Skin of body (tissue), 2 donors: ENCODE results near the gene REEP3. TPM values are rescaled to one million over a fixed set of nuclear protein-coding genes. Genes with fewer than 3 reads are reported as not detected.

Experiments
- DNase-seq: peaks from one replicate; lab custom pipeline; 2025; lab: John Stamatoyannopoulos, UW
- total RNA-seq: library from RNA; depleted of rRNA; stranded (reverse); fragments of >200 nt; gene quantifications from one replicate; pipeline ENCODE4 v1.2.3, GENCODE V29; 2014

Gene REEP3
- total RNA-seq, 1 donor from 2014 or later: 31.4 TPM

DNA sequence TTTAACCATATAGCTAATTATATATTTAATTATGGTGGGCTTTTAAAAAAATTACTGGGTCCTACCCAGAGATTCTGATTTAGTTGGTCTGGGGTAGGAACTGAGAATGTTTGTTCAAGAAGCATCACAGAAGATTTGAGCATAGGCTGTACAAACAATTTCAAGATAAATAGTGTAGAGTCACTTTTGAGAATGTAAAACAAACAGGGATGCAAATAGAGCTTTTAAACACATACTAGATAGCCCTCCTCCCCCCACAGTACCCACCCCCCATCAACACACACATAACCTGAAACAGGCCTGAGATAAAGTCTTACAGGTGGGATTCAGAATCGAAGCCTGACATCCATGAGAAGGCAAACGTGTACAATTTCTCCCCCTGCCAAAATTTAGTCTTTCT is 15.6 kb upstream of the REEP3 start:
- no peak for DNase-seq

DNA sequence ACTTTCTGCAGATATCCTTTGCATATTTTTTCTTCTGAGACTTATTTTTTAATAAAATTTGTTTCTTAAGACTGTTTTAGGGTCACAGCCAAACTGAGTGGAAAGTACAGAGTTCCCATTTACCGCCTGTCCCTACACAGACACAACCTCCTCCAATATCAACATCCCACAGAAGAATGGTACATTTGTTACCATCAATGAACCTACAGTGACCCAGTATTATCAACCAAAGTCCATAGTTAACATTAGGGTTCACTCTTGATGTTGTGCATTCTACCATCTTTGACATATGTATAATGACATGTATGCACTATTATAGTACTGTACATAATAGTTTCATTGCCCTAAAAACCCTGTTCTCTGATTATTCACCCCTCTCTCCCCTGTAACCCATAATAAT is 14.6 kb upstream of the REEP3 start:
- no peak for DNase-seq

DNA sequence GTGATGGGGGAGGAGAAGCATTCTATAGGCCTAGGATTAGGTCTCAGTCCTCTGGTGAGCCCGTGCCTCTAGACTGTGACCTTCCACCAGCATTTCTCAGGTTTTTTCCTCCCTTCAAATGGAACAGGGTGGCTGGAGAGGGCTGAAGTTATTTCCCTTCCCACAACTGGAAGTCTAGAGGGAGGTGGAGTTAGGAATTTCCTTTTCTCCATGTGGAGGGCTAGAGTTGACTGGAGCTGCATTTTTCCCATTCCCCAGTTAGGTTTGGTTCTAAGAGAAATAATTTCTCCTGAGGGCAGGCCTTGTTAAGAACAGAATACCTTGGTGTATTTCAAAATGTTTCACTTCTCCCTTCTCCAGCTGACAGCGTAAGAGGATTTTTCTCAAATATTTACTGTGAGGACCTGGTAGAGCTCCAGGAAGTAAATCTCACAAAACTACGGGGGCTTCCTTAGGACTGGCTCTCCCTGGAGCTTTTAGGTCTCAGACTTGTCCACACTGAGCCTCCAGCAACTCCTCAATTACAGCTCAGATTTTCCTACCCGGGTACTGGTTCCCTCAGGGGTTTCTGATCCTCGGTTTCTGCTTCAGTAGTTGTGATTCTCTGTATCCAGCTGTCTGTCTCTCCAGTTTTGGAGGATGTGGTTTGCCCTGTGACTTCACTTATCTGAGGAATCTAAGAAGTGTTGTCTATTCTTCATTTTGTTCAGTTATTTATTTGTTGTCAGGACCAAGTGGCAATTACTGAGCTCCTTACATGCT is 6.0 kb upstream of the REEP3 start:
- DNase-seq: peak; percentile 17

GRCh38 chr10:63516207-63516606 is 5.0 kb upstream of the REEP3 start:
- no peak for DNase-seq

GRCh38 chr10:63518690-63519288 is 2.4 kb upstream of the REEP3 start:
- DNase-seq: no peak

- peak; percentile 57 for DNase-seq
Observed at GRCh38 chr10:63521416-63522276, 445 bp downstream of the REEP3 start.

DNA sequence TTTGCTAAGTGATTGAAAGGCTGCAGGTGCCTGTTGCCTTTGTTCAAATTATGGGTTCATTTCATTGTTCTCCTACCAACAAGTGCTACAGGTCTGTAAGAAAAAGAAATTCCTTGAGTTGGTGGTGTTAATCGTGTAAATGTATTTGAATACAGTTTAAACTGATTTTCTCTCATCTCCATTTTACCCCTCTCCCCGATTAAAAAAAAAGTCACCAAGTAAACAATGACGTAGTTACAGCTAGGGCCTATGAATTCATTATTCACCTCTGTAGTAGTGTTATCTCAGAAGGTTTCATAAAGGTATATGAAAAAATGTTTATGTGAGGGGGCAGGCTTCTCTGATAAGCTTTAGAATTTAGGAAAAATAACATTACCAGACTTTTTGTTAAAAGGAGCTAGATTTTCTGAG is 1.1 kb downstream of the REEP3 start:
- DNase-seq: no peak

GRCh38 chr10:63522995-63523394 is 1.8 kb downstream of the REEP3 start:
- no peak for DNase-seq

DNA sequence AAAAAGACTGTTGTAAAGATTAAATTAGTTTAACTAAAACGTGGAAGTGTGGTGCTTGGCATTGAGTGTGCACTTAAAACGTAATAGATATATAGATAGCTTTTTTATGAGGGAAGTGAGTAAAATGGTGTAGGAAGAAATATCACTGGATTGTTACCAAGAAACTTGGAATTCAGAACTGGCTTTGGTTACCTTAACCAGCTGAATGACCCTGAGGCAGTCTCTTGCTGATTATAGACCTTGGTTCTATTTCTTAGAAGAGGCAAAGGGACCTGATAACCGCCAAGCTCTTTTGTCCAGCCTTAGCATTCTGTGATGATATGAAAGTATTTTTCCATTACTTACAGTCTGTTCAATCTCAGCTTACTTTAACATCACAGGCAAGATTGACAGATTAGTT is 3.8 kb downstream of the REEP3 start:
- DNase-seq: no peak

DNA sequence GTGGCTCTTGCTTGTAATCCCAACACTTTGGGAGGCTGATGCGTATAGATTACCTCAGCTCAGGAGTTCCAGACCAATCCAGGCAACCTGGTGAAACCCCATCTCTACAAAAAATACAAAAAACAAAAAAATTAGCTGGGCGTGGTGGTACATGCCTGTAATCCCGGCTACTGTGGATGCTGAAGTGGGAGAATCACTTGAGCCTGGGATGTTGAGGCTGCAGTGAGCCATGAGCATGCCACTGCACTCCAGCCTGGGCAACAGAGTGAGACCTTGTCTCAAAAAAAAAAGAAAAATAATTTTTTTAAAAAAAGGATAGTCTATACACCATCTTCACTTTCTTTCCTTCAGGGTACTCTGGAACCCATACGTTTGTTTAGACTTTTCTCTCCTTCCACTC is 6.2 kb downstream of the REEP3 start:
- no peak for DNase-seq

GRCh38 chr10:63528084-63528744 is 7.0 kb downstream of the REEP3 start:
- DNase-seq: no peak

DNA sequence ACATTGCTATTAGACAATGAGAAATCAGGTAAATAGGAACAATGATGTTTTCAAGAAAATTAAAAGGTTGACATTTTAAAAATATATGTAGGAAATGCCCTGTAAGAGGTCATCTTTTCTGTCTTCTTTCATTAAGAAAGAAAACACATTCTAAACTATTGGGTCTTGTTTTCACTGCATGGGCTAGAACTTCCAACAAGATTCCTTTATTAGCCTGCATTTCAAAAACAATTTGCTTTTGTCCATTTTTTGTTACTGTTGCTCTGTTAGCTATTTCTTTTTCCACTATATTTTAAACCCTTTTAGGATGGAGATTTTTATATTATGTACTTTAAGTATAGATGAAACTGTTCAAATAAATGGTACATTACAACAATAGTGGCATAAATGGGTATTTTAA is 9.2 kb downstream of the REEP3 start:
- no peak for DNase-seq

DNA sequence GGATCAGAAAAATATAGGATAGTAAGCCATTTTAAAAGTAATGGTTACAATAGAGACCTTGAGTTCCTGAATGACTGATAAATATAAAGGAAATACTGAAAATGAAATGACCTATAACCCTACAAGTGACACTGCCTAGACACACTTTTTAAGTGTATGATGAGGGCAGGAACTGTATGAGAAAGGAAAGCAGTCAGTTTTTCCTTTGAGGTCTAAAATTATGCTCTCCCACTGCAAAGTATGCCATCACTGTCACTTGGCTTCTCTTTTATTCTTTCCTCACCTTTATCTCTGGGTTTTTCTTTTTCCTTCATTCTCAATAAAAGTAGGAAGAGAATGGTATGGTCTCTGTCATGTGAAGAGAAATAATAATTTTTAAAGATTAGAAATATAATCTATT is 13.5 kb downstream of the REEP3 start:
- DNase-seq: no peak

- no peak for DNase-seq
Observed at GRCh38 chr10:63536698-63537097, 15.5 kb downstream of the REEP3 start.

DNA sequence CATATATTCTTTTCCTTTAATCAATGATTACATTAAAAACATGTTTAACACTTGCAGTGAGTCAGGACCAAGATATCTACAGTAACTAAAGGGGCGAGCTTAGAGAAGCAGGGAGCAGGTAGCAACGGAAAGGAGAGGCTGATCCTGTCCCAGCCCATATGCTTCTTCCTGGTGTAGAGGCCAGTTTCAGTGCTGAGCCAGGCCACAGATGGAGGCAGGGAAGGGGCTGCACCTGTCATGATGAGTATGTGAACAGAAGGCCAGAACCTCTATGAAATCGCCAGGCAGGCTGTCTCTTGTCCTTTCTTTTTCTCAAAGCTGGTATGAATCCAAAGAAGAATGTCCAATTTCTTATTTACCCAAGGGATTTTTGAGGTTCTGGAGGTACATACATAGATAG is 16.3 kb downstream of the REEP3 start:
- DNase-seq: no peak

DNA sequence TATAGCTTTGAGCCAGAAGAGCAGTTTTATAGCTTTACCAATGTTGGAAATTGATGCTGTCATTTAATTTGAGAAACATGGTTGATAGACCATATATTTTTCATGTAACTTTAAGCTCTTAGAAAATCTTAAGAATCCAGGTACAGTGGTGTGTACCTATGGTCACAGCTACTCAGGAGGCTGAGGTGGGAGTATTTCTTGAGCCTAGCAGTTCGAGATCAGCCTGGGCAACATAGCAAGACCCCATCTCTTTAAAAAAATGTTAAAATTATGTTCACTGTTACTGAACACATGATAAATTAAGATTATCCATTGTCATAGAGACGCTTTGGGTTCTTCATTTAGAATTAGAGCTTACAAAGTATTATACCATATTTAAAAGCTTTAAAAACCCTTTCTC is 18.2 kb downstream of the REEP3 start:
- no peak for DNase-seq

- DNase-seq: no peak
Observed at GRCh38 chr10:63539994-63540393, 18.8 kb downstream of the REEP3 start.

- DNase-seq: no peak
Observed at GRCh38 chr10:63542835-63543575, 21.8 kb downstream of the REEP3 start.

GRCh38 chr10:63543576-63543962 is 22.4 kb downstream of the REEP3 start:
- no peak for DNase-seq

- no peak for DNase-seq
Observed at GRCh38 chr10:63544418-63544817, 23.2 kb downstream of the REEP3 start.
